GM19193 (cell line): ENCODE measurements around the gene POC1A.

Experiments used
- POLR2A ChIP-seq: IDR thresholded peaks from 4 replicates; pipeline ENCODE4 v1.6.1; 2011; ENCODE audit not compliant: insufficient read depth, insufficient read length; ENCODE audit errors: extremely low read depth

The POC1A gene

GRCh38 chr3:52092271-52092660 lies 62.0 kb downstream of the POC1A start:
- no peak for TF ChIP-seq POLR2A

GRCh38 chr3:52091586-52092270 lies 62.5 kb downstream of the POC1A start:
- TF ChIP-seq POLR2A: no peak

- TF ChIP-seq POLR2A: no peak
These were observed 63.2 kb downstream of the POC1A start for GRCh38 chr3:52090933-52091468.

GRCh38 chr3:52090131-52090932 lies 63.9 kb downstream of the POC1A start:
- TF ChIP-seq POLR2A: no peak

- TF ChIP-seq POLR2A: no peak
These were observed 64.5 kb downstream of the POC1A start for GRCh38 chr3:52089691-52090090.

- TF ChIP-seq POLR2A: no peak
These were observed 65.5 kb downstream of the POC1A start for GRCh38 chr3:52088445-52089367.

- no peak for TF ChIP-seq POLR2A
These were observed 66.5 kb downstream of the POC1A start for GRCh38 chr3:52087731-52088130.

- no peak for TF ChIP-seq POLR2A
These were observed 67.1 kb downstream of the POC1A start for GRCh38 chr3:52086976-52087663.

GRCh38 chr3:52086461-52086860 lies 67.8 kb downstream of the POC1A start:
- TF ChIP-seq POLR2A: no peak

GRCh38 chr3:52085681-52086282 lies 68.4 kb downstream of the POC1A start:
- no peak for TF ChIP-seq POLR2A

- no peak for TF ChIP-seq POLR2A
These were observed 69.1 kb downstream of the POC1A start for GRCh38 chr3:52084954-52085680.

GRCh38 chr3:52084216-52084945 lies 69.8 kb downstream of the POC1A start:
- TF ChIP-seq POLR2A: no peak
